GM12878 (cell line): ENCODE results near the gene STK39. TPM values are rescaled to one million over a fixed set of nuclear protein-coding genes. Genes with fewer than 3 reads are reported as not detected.

Source experiments
- ATAC-seq: fragments of 200-7000 bp; cut with Tn5 transposase; 3 replicates; pipeline ENCODE4 v1.9.1; 2020; ENCODE audit warnings: mild to moderate bottlenecking, moderate library complexity
- BruUV-seq: library from RNA; stranded (reverse); fragments of 400-500 nt; replicated peaks from 2 replicates; lab custom pipeline; 2021; lab: Mats Ljungman, UMichigan
- CTCF ChIA-PET: fragments of 300-600 bp; sonication (Branson Sonifier 250); formaldehyde crosslinking; extraction: SDS; loops from one replicate; lab custom pipeline; 2021; ENCODE audit warnings: inconsistent platforms; lab: Yijun Ruan, JAX
- POLR2A ChIA-PET: fragments of 350-600 bp; formaldehyde crosslinking; extraction: SDS; loops from one replicate; lab custom pipeline; 2021; ENCODE audit warnings: inconsistent platforms; lab: Charles Lee
- RAD21 ChIA-PET: fragments of 300-600 bp; sonication (Branson Sonifier 250); formaldehyde crosslinking; loops from one replicate; lab custom pipeline; 2023; ENCODE audit warnings: antibody characterized with exemption; ENCODE audit not compliant: unreplicated experiment; lab: Charles Lee
- SMC1A ChIA-PET: fragments of 300-600 bp; sonication (Branson Sonifier 250); formaldehyde crosslinking; loops from one replicate; lab custom pipeline; 2023; ENCODE audit not compliant: unreplicated experiment, uncharacterized antibody; lab: Charles Lee
- DNase-seq: peaks from one replicate; pipeline ENCODE4 v3.0.0-alpha.2; 2011; ENCODE audit warnings: low read depth, low spot score
- FAIRE-seq: peaks from 3 replicates; lab custom pipeline; 2011; peaks lifted over from hg19 to GRCh38; lab: Jason Lieb, UNC
- H2AFZ ChIP-seq: 2 replicates; pipeline ENCODE4 v1.6.0; 2011; ENCODE audit warnings: low read depth, low read length, control low read depth; ENCODE audit not compliant: control insufficient read depth
- H3K27ac ChIP-seq: 2 replicates; pipeline ENCODE4 v1.5.1; 2011; ENCODE audit warnings: control low read depth; ENCODE audit not compliant: control insufficient read depth, insufficient read depth
- H3K27me3 ChIP-seq, 2 experiments: replicated peaks in 1 of 2; 2 replicates each; pipeline versions ENCODE4 v1.6.0 to v1.6.1; 2011; ENCODE audit warnings: low read length in 1 of 2; ENCODE audit not compliant: control insufficient read depth in 2 of 2, insufficient read depth in 2 of 2
- H3K36me3 ChIP-seq, 2 experiments: 2 replicates each; pipeline ENCODE4 v1.5.1; 2011; ENCODE audit warnings: low read length in 1 of 2; ENCODE audit not compliant: control insufficient read depth in 2 of 2, insufficient read depth in 2 of 2
- H3K4me1 ChIP-seq: 2 replicates; pipeline ENCODE4 v1.6.1; 2011; ENCODE audit warnings: mild to moderate bottlenecking, low read length, moderate library complexity, mixed read lengths; ENCODE audit not compliant: control insufficient read depth, insufficient read depth
- H3K4me2 ChIP-seq: 2 replicates; pipeline ENCODE4 v1.6.0; 2011; ENCODE audit warnings: control low read depth; ENCODE audit not compliant: control insufficient read depth, insufficient read depth
- H3K4me3 ChIP-seq: fragments of 200-600 bp; sonication (generic); 2 replicates; pipeline ENCODE4 v1.5.1; 2016
- H3K79me2 ChIP-seq: 2 replicates; pipeline ENCODE4 v1.6.0; 2011; ENCODE audit warnings: low read length; ENCODE audit not compliant: control insufficient read depth, insufficient read depth
- H3K9ac ChIP-seq: 2 replicates; pipeline ENCODE4 v1.8.0; 2011; ENCODE audit warnings: low read length, control low read depth, mixed read lengths; ENCODE audit not compliant: control insufficient read depth, insufficient read depth
- H3K9me3 ChIP-seq: replicated peaks from 3 replicates; pipeline ENCODE4 v1.5.1; 2011; ENCODE audit warnings: mild to moderate bottlenecking, low read length; ENCODE audit not compliant: control insufficient read depth, insufficient read depth
- H4K20me1 ChIP-seq: 2 replicates; pipeline ENCODE4 v1.6.0; 2011; ENCODE audit not compliant: control insufficient read depth, insufficient read depth
- BACH1 ChIP-seq: fragments of 450-650 bp; IDR thresholded peaks from 2 replicates; pipeline ENCODE4 v1.6.1; 2017; ENCODE audit warnings: mild to moderate bottlenecking, borderline replicate concordance
- CHD4 ChIP-seq: fragments of 200-600 bp; sonication (generic); IDR thresholded peaks from 2 replicates; pipeline ENCODE4 v1.6.1; 2016; ENCODE audit warnings: mild to moderate bottlenecking
- E2F4 ChIP-seq: IDR thresholded peaks from 2 replicates; pipeline ENCODE4 v1.6.1; 2012; ENCODE audit warnings: low read depth, low read length, improper control_type of control experiment
- HCFC1 ChIP-seq: fragments of 150-350 bp; IDR thresholded peaks from 2 replicates; pipeline ENCODE4 v1.6.1; 2014; ENCODE audit warnings: low read length
- MEF2A ChIP-seq: IDR thresholded peaks from 2 replicates; pipeline ENCODE4 v1.6.1; 2011; ENCODE audit warnings: low read depth, mild to moderate bottlenecking, low read length, moderate library complexity; ENCODE audit not compliant: insufficient read depth
- MLLT1 ChIP-seq: fragments of 450-650 bp; IDR thresholded peaks from 2 replicates; pipeline ENCODE4 v1.6.1; 2016; ENCODE audit warnings: mild to moderate bottlenecking
- SREBF1 ChIP-seq: IDR thresholded peaks from 2 replicates; pipeline ENCODE4 v1.6.1; 2012; ENCODE audit warnings: mild to moderate bottlenecking, low read length
- ZSCAN29 ChIP-seq: fragments of 450-650 bp; IDR thresholded peaks from 2 replicates; pipeline ENCODE4 v1.6.1; 2017; ENCODE audit warnings: mild to moderate bottlenecking, moderate library complexity
- WGBS: methylation state at CpG from one replicate; pipeline ENCODE4 v1.1.6; 2016; ENCODE audit warnings: low lambda C conversion rate; ENCODE audit not compliant: insufficient replicate concordance, insufficient coverage; ENCODE audit errors: missing lambda C conversion rate; 5-methylcytosine and 5-hydroxymethylcytosine counted together
- in situ Hi-C: fragments of 300-500 bp; cut with MboI; formaldehyde crosslinking; loops from 9 replicates; pipeline ENCODE4 v1.14.3; 2018; ENCODE audit warnings: mixed read lengths
- intact Hi-C: fragments of 100-400 bp; cut with micrococcal nuclease; formaldehyde crosslinking; loops from one replicate; pipeline ENCODE4 v1.14.2; 2022; ENCODE audit not compliant: unreplicated experiment
- polyA plus RNA-seq, 11 experiments: library from polyadenylated mRNA; depleted of rRNA in 4 of 11; unstranded in 6 of 11; stranded (reverse) in 5 of 11; fragments of >200 nt; fragmentation: Nextera tagmentation in 4 of 11; fragmentation: Illumina TruSeq in 1 of 11; extraction: Ambion mirVana in 4 of 11; extraction: Trizol in 1 of 11; gene quantifications; 1 replicate in 1 of 11; 2 replicates in 10 of 11; pipeline versions ENCODE4 v1.2.1 to v1.2.3, GENCODE V29; 2011 to 2016; ENCODE audit warnings: inconsistent platforms in 2 of 11, missing spikeins in 2 of 11, low read depth in 1 of 11
- total RNA-seq, 4 experiments: library from RNA; depleted of rRNA in 3 of 4; stranded (reverse); fragments of >200 nt in 3 of 4; fragmentation: Illumina TruSeq in 1 of 4; extraction: Trizol in 1 of 4; gene quantifications; 2 replicates each; pipeline versions ENCODE4 v1.2.1 to v1.2.3, GENCODE V29; 2013 to 2021
- TF ChIP-seq, protein P1 (sequence below): fragments of 450-650 bp; IDR thresholded peaks from 2 replicates; pipeline ENCODE4 v1.6.1; 2017; ENCODE audit warnings: low read depth, mild to moderate bottlenecking, moderate library complexity
- TF ChIP-seq, protein P2 (sequence below): IDR thresholded peaks from 2 replicates; pipeline ENCODE4 v1.6.1; 2011; ENCODE audit warnings: low read depth, mild to moderate bottlenecking, low read length, moderate library complexity, borderline replicate concordance; ENCODE audit errors: extremely low read depth

The STK39 gene
- total and polyA plus RNA-seq, 10 of the 15 experiments (the other 5 are each of a cell fraction or from before 2014, with no cell fraction given) = 0.03 to 0.21 (median 0.07) TPM; not detected in 5

DNA sequence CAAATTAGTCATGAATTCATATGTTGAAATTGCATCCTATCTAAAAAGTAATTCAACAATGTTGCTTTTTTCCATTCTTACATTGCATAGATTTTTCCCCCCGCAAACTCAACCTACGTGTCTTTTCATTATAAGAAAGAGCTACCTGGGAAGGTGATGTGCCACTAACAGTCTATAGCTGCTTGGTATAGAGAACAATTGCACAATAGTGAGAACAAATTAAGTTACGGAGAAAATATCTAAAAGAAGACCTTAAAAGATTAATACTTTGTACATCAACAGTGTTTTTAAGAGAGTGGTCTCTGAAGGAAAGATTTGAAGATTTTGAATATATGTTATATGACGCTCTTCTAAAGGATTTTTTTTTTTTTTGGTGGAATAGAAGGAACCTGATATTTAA is 111.8 kb downstream of the STK39 start:
- Histone ChIP-seq H3K4me2 (no peak overlapping the region), H3K4me3 (no peak overlapping the region), H3K9me3 (no peaks in the 10 kb centered on the region), H3K27ac (no peak overlapping the region), H3K79me2 (no peaks in the 10 kb centered on the region), H3K4me1 (no peaks in the 10 kb centered on the region), H4K20me1 (no peaks in the 10 kb centered on the region), H3K36me3 (no peaks in the 10 kb centered on the region), H3K9ac (no peak overlapping the region), H3K27me3 (0 out of 4 replicates have a peak, but pooled peaks cover 0 to 7% of the 10 kb centered on the region in 2 experiments), H2AFZ (no peak overlapping the region)
- BruUV-seq = no TSS peak
- RAD21 ChIA-PET = interaction anchor here (0.7 kb wide), 1 partner anchor 204 kb away, joined by 3 read pairs; no protein-coding TSS in a partner anchor
- intact Hi-C loops (loop anchor here (1.0 kb wide), 1 partner anchor 785 kb away; no protein-coding TSS in a partner anchor), in situ Hi-C loops (loop anchor here (5.0 kb wide), 1 partner anchor 787 kb away; no protein-coding TSS in a partner anchor)
- POLR2A ChIA-PET = no interaction called here
- FAIRE-seq (no peak), ATAC-seq (no peak), DNase-seq (no peak)
- WGBS = 74% methylated on average over 4 of the region's 4 CpGs
- SMC1A ChIA-PET = interaction anchor here (3.3 kb wide), 1 partner anchor 16 kb away, joined by 10 read pairs; no protein-coding TSS in a partner anchor
- CTCF ChIA-PET = interaction anchor here (0.7 kb wide), 1 partner anchor 17 kb away, joined by 3 read pairs; no protein-coding TSS in a partner anchor
- no peak for TF ChIP-seq E2F4

DNA sequence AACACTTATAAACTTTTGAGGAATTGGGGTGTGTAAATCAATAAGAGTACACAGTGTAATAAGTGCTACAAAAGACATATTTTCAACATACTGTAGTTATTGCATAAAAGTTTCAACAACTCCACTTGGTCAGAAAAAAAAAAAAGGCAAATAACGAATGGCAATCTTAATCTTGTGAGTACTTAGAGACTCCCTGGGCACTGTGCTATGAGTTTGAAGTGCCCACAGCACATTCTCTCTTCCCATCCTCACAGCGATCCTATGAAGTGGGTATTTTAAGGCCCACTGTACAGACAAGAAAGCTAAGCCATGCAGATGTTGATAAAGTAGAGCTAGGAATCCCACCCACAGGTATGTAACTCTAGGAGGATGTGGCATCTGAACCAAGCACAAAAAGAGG is 112.3 kb downstream of the STK39 start:
- CTCF ChIA-PET = no interaction called here
- FAIRE-seq (no peak), ATAC-seq (no peak), DNase-seq (no peak)
- SMC1A ChIA-PET = interaction anchor here (3.3 kb wide), 1 partner anchor 16 kb away, joined by 10 read pairs; no protein-coding TSS in a partner anchor
- Histone ChIP-seq H3K36me3 (no peaks in the 10 kb centered on the region), H3K4me3 (no peak overlapping the region), H3K4me2 (no peak overlapping the region), H3K9ac (no peak overlapping the region), H3K4me1 (no peaks in the 10 kb centered on the region), H3K27me3 (0 out of 4 replicates have a peak, but pooled peaks cover 0 to 6% of the 10 kb centered on the region in 2 experiments), H3K27ac (no peak overlapping the region), H2AFZ (no peak overlapping the region), H3K9me3 (no peaks in the 10 kb centered on the region), H3K79me2 (no peaks in the 10 kb centered on the region), H4K20me1 (no peaks in the 10 kb centered on the region)
- RAD21 ChIA-PET = interaction anchor here (0.7 kb wide), 1 partner anchor 204 kb away, joined by 3 read pairs; no protein-coding TSS in a partner anchor
- POLR2A ChIA-PET = no interaction called here
- 40% methylated on average over 2 of the region's 2 CpGs for WGBS
- intact Hi-C loops = no loop called here
- BruUV-seq = no TSS peak
- in situ Hi-C loops = loop anchor here (5.0 kb wide), 1 partner anchor 787 kb away; no protein-coding TSS in a partner anchor
- TF ChIP-seq HCFC1 = no peak
- no peak for TF ChIP-seq BACH1
- no peak for TF ChIP-seq MEF2A
- TF ChIP-seq ZSCAN29 = no peak
- no peak for TF ChIP-seq SREBF1
- TF ChIP-seq E2F4 = no peak
- TF ChIP-seq, protein P1, sequence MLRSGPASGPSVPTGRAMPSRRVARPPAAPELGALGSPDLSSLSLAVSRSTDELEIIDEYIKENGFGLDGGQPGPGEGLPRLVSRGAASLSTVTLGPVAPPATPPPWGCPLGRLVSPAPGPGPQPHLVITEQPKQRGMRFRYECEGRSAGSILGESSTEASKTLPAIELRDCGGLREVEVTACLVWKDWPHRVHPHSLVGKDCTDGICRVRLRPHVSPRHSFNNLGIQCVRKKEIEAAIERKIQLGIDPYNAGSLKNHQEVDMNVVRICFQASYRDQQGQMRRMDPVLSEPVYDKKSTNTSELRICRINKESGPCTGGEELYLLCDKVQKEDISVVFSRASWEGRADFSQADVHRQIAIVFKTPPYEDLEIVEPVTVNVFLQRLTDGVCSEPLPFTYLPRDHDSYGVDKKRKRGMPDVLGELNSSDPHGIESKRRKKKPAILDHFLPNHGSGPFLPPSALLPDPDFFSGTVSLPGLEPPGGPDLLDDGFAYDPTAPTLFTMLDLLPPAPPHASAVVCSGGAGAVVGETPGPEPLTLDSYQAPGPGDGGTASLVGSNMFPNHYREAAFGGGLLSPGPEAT = no peak
- no peak for TF ChIP-seq CHD4
- TF ChIP-seq, protein P2, sequence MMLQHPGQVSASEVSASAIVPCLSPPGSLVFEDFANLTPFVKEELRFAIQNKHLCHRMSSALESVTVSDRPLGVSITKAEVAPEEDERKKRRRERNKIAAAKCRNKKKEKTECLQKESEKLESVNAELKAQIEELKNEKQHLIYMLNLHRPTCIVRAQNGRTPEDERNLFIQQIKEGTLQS = no peak
- no peak for TF ChIP-seq MLLT1
